H1 (cell line): ENCODE measurements around the gene NAV2. TPM values are rescaled to one million over a fixed set of nuclear protein-coding genes. Genes with fewer than 3 reads are reported as not detected.

Source experiments
- polyA plus RNA-seq, 7 experiments: library from polyadenylated mRNA; depleted of rRNA in 3 of 7; stranded (reverse) in 5 of 7; unstranded in 2 of 7; fragments of >200 nt in 5 of 7; fragments of 200-250 nt in 2 of 7; gene quantifications; 1 replicate in 5 of 7; 2 replicates in 1 of 7; 4 replicates in 1 of 7; pipeline versions ENCODE4 v1.2.1 to v1.2.3, GENCODE V29; 2011 to 2013; ENCODE audit warnings: missing spikeins in 2 of 7, mixed read lengths in 2 of 7
- total RNA-seq: library from RNA; stranded (reverse); fragmentation: NEBNext Ultra II Directional; extraction: Animal tissue kit (Norgen Biotek cat#: 25700); gene quantifications from 2 replicates; pipeline ENCODE4 v1.2.1, GENCODE V29; 2021
- TF ChIP-seq, protein P1 (sequence below): fragments of 300-600 bp; sonication (generic); IDR thresholded peaks from 2 replicates; pipeline ENCODE4 v1.7.1; 2012; ENCODE audit warnings: low read length, moderate library complexity, mild to moderate bottlenecking, inconsistent platforms; ENCODE audit not compliant: insufficient replicate concordance

NAV2 gene
- total and polyA plus RNA-seq, 2 of the 8 experiments (the other 6 are each of a cell fraction or from before 2014, with no cell fraction given): 35.6 to 73.6 TPM

- TF ChIP-seq, protein P1, sequence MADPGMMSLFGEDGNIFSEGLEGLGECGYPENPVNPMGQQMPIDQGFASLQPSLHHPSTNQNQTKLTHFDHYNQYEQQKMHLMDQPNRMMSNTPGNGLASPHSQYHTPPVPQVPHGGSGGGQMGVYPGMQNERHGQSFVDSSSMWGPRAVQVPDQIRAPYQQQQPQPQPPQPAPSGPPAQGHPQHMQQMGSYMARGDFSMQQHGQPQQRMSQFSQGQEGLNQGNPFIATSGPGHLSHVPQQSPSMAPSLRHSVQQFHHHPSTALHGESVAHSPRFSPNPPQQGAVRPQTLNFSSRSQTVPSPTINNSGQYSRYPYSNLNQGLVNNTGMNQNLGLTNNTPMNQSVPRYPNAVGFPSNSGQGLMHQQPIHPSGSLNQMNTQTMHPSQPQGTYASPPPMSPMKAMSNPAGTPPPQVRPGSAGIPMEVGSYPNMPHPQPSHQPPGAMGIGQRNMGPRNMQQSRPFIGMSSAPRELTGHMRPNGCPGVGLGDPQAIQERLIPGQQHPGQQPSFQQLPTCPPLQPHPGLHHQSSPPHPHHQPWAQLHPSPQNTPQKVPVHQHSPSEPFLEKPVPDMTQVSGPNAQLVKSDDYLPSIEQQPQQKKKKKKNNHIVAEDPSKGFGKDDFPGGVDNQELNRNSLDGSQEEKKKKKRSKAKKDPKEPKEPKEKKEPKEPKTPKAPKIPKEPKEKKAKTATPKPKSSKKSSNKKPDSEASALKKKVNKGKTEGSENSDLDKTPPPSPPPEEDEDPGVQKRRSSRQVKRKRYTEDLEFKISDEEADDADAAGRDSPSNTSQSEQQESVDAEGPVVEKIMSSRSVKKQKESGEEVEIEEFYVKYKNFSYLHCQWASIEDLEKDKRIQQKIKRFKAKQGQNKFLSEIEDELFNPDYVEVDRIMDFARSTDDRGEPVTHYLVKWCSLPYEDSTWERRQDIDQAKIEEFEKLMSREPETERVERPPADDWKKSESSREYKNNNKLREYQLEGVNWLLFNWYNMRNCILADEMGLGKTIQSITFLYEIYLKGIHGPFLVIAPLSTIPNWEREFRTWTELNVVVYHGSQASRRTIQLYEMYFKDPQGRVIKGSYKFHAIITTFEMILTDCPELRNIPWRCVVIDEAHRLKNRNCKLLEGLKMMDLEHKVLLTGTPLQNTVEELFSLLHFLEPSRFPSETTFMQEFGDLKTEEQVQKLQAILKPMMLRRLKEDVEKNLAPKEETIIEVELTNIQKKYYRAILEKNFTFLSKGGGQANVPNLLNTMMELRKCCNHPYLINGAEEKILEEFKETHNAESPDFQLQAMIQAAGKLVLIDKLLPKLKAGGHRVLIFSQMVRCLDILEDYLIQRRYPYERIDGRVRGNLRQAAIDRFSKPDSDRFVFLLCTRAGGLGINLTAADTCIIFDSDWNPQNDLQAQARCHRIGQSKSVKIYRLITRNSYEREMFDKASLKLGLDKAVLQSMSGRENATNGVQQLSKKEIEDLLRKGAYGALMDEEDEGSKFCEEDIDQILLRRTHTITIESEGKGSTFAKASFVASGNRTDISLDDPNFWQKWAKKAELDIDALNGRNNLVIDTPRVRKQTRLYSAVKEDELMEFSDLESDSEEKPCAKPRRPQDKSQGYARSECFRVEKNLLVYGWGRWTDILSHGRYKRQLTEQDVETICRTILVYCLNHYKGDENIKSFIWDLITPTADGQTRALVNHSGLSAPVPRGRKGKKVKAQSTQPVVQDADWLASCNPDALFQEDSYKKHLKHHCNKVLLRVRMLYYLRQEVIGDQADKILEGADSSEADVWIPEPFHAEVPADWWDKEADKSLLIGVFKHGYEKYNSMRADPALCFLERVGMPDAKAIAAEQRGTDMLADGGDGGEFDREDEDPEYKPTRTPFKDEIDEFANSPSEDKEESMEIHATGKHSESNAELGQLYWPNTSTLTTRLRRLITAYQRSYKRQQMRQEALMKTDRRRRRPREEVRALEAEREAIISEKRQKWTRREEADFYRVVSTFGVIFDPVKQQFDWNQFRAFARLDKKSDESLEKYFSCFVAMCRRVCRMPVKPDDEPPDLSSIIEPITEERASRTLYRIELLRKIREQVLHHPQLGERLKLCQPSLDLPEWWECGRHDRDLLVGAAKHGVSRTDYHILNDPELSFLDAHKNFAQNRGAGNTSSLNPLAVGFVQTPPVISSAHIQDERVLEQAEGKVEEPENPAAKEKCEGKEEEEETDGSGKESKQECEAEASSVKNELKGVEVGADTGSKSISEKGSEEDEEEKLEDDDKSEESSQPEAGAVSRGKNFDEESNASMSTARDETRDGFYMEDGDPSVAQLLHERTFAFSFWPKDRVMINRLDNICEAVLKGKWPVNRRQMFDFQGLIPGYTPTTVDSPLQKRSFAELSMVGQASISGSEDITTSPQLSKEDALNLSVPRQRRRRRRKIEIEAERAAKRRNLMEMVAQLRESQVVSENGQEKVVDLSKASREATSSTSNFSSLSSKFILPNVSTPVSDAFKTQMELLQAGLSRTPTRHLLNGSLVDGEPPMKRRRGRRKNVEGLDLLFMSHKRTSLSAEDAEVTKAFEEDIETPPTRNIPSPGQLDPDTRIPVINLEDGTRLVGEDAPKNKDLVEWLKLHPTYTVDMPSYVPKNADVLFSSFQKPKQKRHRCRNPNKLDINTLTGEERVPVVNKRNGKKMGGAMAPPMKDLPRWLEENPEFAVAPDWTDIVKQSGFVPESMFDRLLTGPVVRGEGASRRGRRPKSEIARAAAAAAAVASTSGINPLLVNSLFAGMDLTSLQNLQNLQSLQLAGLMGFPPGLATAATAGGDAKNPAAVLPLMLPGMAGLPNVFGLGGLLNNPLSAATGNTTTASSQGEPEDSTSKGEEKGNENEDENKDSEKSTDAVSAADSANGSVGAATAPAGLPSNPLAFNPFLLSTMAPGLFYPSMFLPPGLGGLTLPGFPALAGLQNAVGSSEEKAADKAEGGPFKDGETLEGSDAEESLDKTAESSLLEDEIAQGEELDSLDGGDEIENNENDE: no peak
- TF ChIP-seq, all 59 proteins: peak for 2
Measured at GRCh38 chr11:19753451-19754106, 40.9 kb downstream of the NAV2 start (continued).
